Gastrocnemius medialis (tissue), 4 donors: ENCODE measurements around the gene HSH2D. TPM values are rescaled to one million over a fixed set of nuclear protein-coding genes. Genes with fewer than 3 reads are reported as not detected.

Source experiments
- ATAC-seq, 2 donors: fragments of 150-250 bp; one replicate each; pipeline ENCODE4 v1.9.1; 2016
- DNase-seq, 2 donors: peaks; one replicate each; pipeline ENCODE4 v3.0.0-alpha.2; 2019
- H3K27ac ChIP-seq, 4 donors: fragments of 200-600 bp; sonication (generic); 1 replicate in 1 of 4; 2 replicates in 3 of 4; pipeline ENCODE4 v1.5.1; 2016 to 2018; ENCODE audit warnings: mild to moderate bottlenecking in 2 of 4, moderate library complexity in 1 of 4
- H3K27me3 ChIP-seq, 3 donors: fragments of 200-600 bp; sonication (generic) in 2 of 3; 1 replicate in 1 of 3; 2 replicates in 2 of 3; pipeline versions ENCODE4 v1.5.1 to v1.6.0; 2016 to 2019; ENCODE audit warnings: mild to moderate bottlenecking in 1 of 3, moderate library complexity in 1 of 3
- H3K36me3 ChIP-seq, 2 donors: fragments of 200-600 bp; sonication (generic) in 1 of 2; one replicate each; pipeline ENCODE4 v1.5.1; 2017 to 2018
- H3K4me1 ChIP-seq, 2 donors: fragments of 200-600 bp; sonication (generic) in 1 of 2; one replicate each; pipeline ENCODE4 v1.5.1; 2016 to 2017; ENCODE audit warnings: mild to moderate bottlenecking in 2 of 2
- H3K4me3 ChIP-seq, 4 donors: fragments of 200-600 bp; sonication (generic) in 3 of 4; 1 replicate in 1 of 4; 2 replicates in 3 of 4; pipeline ENCODE4 v1.5.1; 2016 to 2019; ENCODE audit warnings: mild to moderate bottlenecking in 2 of 4
- H3K9me3 ChIP-seq, 3 donors: fragments of 200-600 bp; sonication (generic) in 2 of 3; 1 replicate in 1 of 3; 2 replicates in 2 of 3; pipeline ENCODE4 v1.5.1; 2016 to 2019
- POLR2A ChIP-seq, 2 donors: fragments of 450-650 bp; IDR thresholded peaks; one replicate each; pipeline ENCODE4 v1.6.1; 2017; ENCODE audit warnings: antibody characterized with exemption in 2 of 2, mild to moderate bottlenecking in 2 of 2, moderate library complexity in 2 of 2
- in situ Hi-C, 4 donors: fragments of 200-750 bp; cut with MboI; loops; one replicate each; pipeline versions ENCODE4 v1.15.0 to v1.8.0; 2017; ENCODE audit warnings: low sequenced_read_pairs in 4 of 4
- intact Hi-C: fragments of 100-400 bp; cut with DNase I; formaldehyde crosslinking; loops from one replicate; pipeline ENCODE4 v1.15.1; 2023; ENCODE audit warnings: low total_unique reads
- total RNA-seq, 4 donors: library from RNA; depleted of rRNA; stranded (reverse); fragments of >200 nt; gene quantifications; one replicate each; pipeline versions ENCODE4 v1.1.0 to v1.2.3, GENCODE V29; 2016
- TF ChIP-seq, protein P1 (sequence below), 5 experiments: fragments of 450-650 bp in 3 of 5; fragments of 200-600 bp in 2 of 5; sonication (generic) in 2 of 5; IDR thresholded peaks in 4 of 5; conservative IDR thresholded peaks in 1 of 5; 1 replicate in 4 of 5; 2 replicates in 1 of 5; pipeline ENCODE4 v1.5.1; 2016 to 2019; ENCODE audit warnings: antibody characterized with exemption in 5 of 5, mild to moderate bottlenecking in 3 of 5, moderate library complexity in 3 of 5

HSH2D gene
- total RNA-seq, 4 donors from 2014 or later = not detected

GRCh38 chr19:16106121-16106520 lies 37.4 kb upstream of the HSH2D start:
- peaks cover 0 to 8% of the 10 kb centered on the region in 2 donors for H3K36me3 ChIP-seq
- no peak overlapping the region for H3K4me3 ChIP-seq
- no peak for ATAC-seq
- no peak overlapping the region for H3K27ac ChIP-seq
- no peaks in the 10 kb centered on the region for H3K27me3 ChIP-seq
- no peaks in the 10 kb centered on the region for H3K9me3 ChIP-seq
- TF ChIP-seq, protein P1, sequence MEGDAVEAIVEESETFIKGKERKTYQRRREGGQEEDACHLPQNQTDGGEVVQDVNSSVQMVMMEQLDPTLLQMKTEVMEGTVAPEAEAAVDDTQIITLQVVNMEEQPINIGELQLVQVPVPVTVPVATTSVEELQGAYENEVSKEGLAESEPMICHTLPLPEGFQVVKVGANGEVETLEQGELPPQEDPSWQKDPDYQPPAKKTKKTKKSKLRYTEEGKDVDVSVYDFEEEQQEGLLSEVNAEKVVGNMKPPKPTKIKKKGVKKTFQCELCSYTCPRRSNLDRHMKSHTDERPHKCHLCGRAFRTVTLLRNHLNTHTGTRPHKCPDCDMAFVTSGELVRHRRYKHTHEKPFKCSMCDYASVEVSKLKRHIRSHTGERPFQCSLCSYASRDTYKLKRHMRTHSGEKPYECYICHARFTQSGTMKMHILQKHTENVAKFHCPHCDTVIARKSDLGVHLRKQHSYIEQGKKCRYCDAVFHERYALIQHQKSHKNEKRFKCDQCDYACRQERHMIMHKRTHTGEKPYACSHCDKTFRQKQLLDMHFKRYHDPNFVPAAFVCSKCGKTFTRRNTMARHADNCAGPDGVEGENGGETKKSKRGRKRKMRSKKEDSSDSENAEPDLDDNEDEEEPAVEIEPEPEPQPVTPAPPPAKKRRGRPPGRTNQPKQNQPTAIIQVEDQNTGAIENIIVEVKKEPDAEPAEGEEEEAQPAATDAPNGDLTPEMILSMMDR (IDR thresholded peaks at IDR 0.05 in 4 of 5, conservative IDR thresholded peaks at IDR 0.05 in 1 of 5) = no peak
- TF ChIP-seq POLR2A (IDR thresholded peaks at IDR 0.05) = no peak
- peaks cover 0 to 3% of the 10 kb centered on the region in 2 donors for H3K4me1 ChIP-seq
- intact Hi-C loops = no loop called here
- in situ Hi-C loops = loop anchor here in 1 of 4 donors (10.0 kb wide), 1 partner anchor 61 kb away; no protein-coding TSS in a partner anchor
- DNase-seq = no peak

GRCh38 chr19:16111160-16111908 lies 32.2 kb upstream of the HSH2D start, which contains the start of gene RAB8A:
Gene RAB8A, plus strand, starts transcription at chr19:16111889. Its CDS starts 13 bp downstream, at chr19:16111902.
- intact Hi-C loops (loop anchor here (1.0 to 5.0 kb wide), 4 partner anchors 70 to 984 kb away; partner anchors contain the start of genes AP1M1 and FAM32A), in situ Hi-C loops (loop anchor here in 1 of 4 donors (10.0 kb wide), 1 partner anchor 83 kb away; the partner anchor contains the start of gene AP1M1)
- no peaks in the 10 kb centered on the region for H3K27me3 ChIP-seq
- peak; percentile 96 to 97 for ATAC-seq
- H3K9me3 ChIP-seq = no peaks in the 10 kb centered on the region
- peak within 1 kb of the TSS; percentile 90 to 95 (median 94) for H3K27ac ChIP-seq
- TF ChIP-seq POLR2A (IDR thresholded peaks at IDR 0.05) = no peak
- TF ChIP-seq, protein P1 (IDR thresholded peaks at IDR 0.05 in 4 of 5, conservative IDR thresholded peaks at IDR 0.05 in 1 of 5) = peak; percentile 92 to 99 (median 99)
- DNase-seq = peak; percentile 98 to 99
- no peaks in the 10 kb centered on the region for H3K36me3 ChIP-seq
- H3K4me3 ChIP-seq = peak within 1 kb of the TSS; percentile 87 to 96 (median 90)
- peaks cover 11 to 20% of the 10 kb centered on the region in 2 donors for H3K4me1 ChIP-seq

DNA sequence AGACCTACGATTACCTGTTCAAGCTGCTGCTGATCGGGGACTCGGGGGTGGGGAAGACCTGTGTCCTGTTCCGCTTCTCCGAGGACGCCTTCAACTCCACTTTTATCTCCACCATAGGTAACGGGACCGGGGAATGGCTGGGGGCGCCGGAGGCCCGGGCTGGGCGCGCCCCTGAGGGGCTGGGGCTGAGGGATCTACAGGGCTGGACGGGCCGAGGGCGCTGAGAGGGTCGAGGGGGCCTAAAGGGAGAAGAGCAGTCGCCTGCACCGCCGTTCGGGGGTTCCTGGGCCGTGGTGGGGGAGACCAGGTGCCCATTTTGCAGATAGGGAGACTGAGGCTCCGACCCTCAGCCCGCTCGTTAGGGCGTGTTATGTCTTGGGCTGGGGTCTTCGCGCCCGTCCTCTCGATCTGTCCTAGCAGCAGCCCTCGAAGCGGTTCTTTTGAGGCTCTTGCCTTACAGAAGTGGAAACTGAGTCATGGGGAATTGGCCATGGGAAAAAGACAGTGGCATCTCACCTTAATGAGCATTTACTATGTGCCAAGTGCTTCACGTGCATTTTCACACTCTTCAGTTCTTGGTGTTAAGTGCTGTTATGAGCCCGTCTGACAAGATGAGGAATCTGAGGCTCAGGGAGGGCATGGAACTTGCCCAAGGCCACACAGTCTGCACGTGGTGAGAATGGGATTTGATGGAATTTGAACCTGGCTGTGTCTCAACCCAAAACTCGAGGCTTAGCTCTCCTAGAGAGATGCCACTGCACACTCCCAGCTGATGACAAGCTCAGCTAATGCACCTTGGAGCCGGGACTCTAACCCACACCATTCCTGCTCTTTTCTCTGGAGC lies 31.4 kb upstream of the HSH2D start:
- intact Hi-C loops = loop anchor here (1.0 to 5.0 kb wide), 4 partner anchors 71 to 985 kb away; partner anchors contain the start of genes AP1M1 and FAM32A

GRCh38 chr19:16112778-16113177 lies 30.7 kb upstream of the HSH2D start:
- TF ChIP-seq, protein P1 (IDR thresholded peaks at IDR 0.05 in 4 of 5, conservative IDR thresholded peaks at IDR 0.05 in 1 of 5) = no peak
- no peak for TF ChIP-seq POLR2A (IDR thresholded peaks at IDR 0.05)
- H3K27ac ChIP-seq = peak overlapping the region in 3 of 4 donors; percentile 90 to 95 (median 92)
- H3K9me3 ChIP-seq = no peaks in the 10 kb centered on the region
- no peak for DNase-seq
- in situ Hi-C loops = loop anchor here in 1 of 4 donors (10.0 kb wide), 1 partner anchor 82 kb away; the partner anchor contains the start of gene AP1M1
- ATAC-seq = no peak
- H3K4me1 ChIP-seq = peaks cover 11 to 23% of the 10 kb centered on the region in 2 donors
- intact Hi-C loops = loop anchor here (5.0 kb wide), 1 partner anchor 985 kb away; a partner anchor contains a TSS
- peak overlapping the region in 3 of 4 donors; percentile 87 to 91 (median 89) for H3K4me3 ChIP-seq
- no peaks in the 10 kb centered on the region for H3K36me3 ChIP-seq
- no peaks in the 10 kb centered on the region for H3K27me3 ChIP-seq

More for the DNA sequence above, 31.4 kb upstream of the HSH2D start:
- H3K9me3 ChIP-seq = no peaks in the 10 kb centered on the region
- H3K4me3 ChIP-seq = peak overlapping the region; percentile 87 to 96 (median 90)
- H3K36me3 ChIP-seq = no peaks in the 10 kb centered on the region
- DNase-seq = no peak
- H3K27ac ChIP-seq = peak overlapping the region; percentile 90 to 95 (median 94)
- ATAC-seq = no peak
- in situ Hi-C loops = loop anchor here in 1 of 4 donors (10.0 kb wide), 1 partner anchor 83 kb away; the partner anchor contains the start of gene AP1M1
- no peaks in the 10 kb centered on the region for H3K27me3 ChIP-seq
- TF ChIP-seq, protein P1 (IDR thresholded peaks at IDR 0.05 in 4 of 5, conservative IDR thresholded peaks at IDR 0.05 in 1 of 5) = no peak
- TF ChIP-seq POLR2A (IDR thresholded peaks at IDR 0.05) = peak; percentile 49 to 52
- peaks cover 11 to 23% of the 10 kb centered on the region in 2 donors for H3K4me1 ChIP-seq
